Lower leg skin (tissue), 4 donors: Measurements from ENCODE around the gene RORC. TPM values are rescaled to one million over a fixed set of nuclear protein-coding genes. Genes with fewer than 3 reads are reported as not detected.

Experiments used
- DNase-seq, 2 donors: peaks; one replicate each; pipeline ENCODE4 v3.0.0-alpha.2; 2019; ENCODE audit warnings: low spot score in 2 of 2
- H3K4me3 ChIP-seq: fragments of 200-600 bp; sonication (generic); 2 replicates; pipeline ENCODE4 v1.5.1; 2017; ENCODE audit warnings: mild to moderate bottlenecking, low read depth; ENCODE audit not compliant: poor library complexity, severe bottlenecking
- CTCF ChIP-seq, 3 donors: fragments of 450-650 bp; IDR thresholded peaks; one replicate each; pipeline ENCODE4 v1.5.1; 2016; ENCODE audit warnings: antibody characterized with exemption in 3 of 3, mild to moderate bottlenecking in 3 of 3, moderate library complexity in 2 of 3
- POLR2A ChIP-seq, 2 donors: fragments of 450-650 bp; IDR thresholded peaks; one replicate each; pipeline ENCODE4 v1.6.1; 2016 to 2017; ENCODE audit warnings: antibody characterized with exemption in 2 of 2, mild to moderate bottlenecking in 1 of 2, moderate library complexity in 1 of 2
- WGBS, 2 donors: methylation state at CpG; one replicate each; pipeline ENCODE4 v1.1.5; 2018; 5-methylcytosine and 5-hydroxymethylcytosine counted together
- intact Hi-C: fragments of 100-400 bp; cut with DNase I; formaldehyde crosslinking; loops from one replicate; pipeline ENCODE4 v1.15.0; 2023; ENCODE audit warnings: low total_unique reads
- total RNA-seq, 4 donors: library from RNA; depleted of rRNA; stranded (reverse); fragments of >200 nt; gene quantifications; one replicate each; pipeline ENCODE4 v1.1.0, GENCODE V29; 2016

Gene RORC
- total RNA-seq, 4 donors from 2014 or later: 33.6 to 83.2 (median 58.2) TPM

GRCh38 chr1:151779852-151780251 lies 51.8 kb downstream of the RORC start:
- intact Hi-C loops: no loop called here
- H3K4me3 ChIP-seq: no peak overlapping the region
- 88 to 90% methylated on average over 4 of the region's 4 CpGs for WGBS, 2 donors
- TF ChIP-seq POLR2A (IDR thresholded peaks at IDR 0.05) (no peak), CTCF (IDR thresholded peaks at IDR 0.05) (no peak)
- no peak for DNase-seq

DNA sequence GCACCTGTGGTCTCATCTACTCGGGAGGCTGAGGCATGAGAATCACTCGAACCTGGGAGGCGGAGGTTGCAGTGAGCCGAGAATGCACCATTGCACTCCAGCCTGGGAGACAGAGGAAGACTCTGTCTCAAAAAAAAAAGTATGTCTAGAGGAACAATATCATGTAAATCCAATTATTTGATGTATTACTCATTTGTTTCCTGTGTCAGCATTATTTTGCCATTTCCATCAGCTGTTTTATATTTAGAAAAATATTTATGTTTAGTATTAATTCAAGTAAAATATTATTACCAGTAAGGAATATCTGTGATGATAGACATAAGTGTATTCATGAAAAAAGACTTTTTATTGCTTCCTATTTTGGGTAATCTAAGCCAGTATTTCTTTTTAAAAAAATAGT lies 54.3 kb downstream of the RORC start:
- no peak for TF ChIP-seq POLR2A (IDR thresholded peaks at IDR 0.05)
- TF ChIP-seq CTCF (IDR thresholded peaks at IDR 0.05): no peak
- 88 to 97% methylated on average over 4 of the region's 4 CpGs for WGBS, 2 donors
- intact Hi-C loops: no loop called here
- no peak for DNase-seq
- no peak overlapping the region for H3K4me3 ChIP-seq

DNA sequence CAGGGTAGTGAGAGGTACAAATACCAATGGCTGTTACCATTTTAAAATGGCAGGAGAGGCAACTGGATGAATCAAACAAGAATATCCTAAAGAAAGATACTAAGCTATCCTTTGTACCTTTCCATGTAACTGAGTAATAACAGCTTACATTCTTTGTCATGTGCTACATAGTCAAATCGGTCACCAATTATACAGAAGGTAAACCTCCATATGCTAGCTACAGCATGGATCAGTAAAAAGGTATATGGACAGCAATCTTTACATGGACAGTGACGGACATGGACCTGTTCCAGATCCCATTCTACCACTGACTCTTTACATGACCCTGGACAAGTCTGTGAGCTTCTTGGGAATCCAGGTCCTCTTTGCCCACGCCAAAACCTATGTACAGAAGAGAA lies 54.9 kb downstream of the RORC start:
- 95% methylated on average over 3 of the region's 3 CpGs for WGBS, 2 donors
- TF ChIP-seq CTCF (IDR thresholded peaks at IDR 0.05): no peak
- TF ChIP-seq POLR2A (IDR thresholded peaks at IDR 0.05): no peak
- H3K4me3 ChIP-seq: no peak overlapping the region
- intact Hi-C loops: no loop called here
- DNase-seq: no peak

- no peak overlapping the region for H3K4me3 ChIP-seq
- intact Hi-C loops: no loop called here
- DNase-seq: no peak
- no peak for TF ChIP-seq POLR2A (IDR thresholded peaks at IDR 0.05)
- no peak for TF ChIP-seq CTCF (IDR thresholded peaks at IDR 0.05)
- WGBS, 2 donors: 93 to 95% methylated on average over 7 of the region's 7 CpGs
These were observed 55.5 kb downstream of the RORC start for GRCh38 chr1:151775894-151776664.

DNA sequence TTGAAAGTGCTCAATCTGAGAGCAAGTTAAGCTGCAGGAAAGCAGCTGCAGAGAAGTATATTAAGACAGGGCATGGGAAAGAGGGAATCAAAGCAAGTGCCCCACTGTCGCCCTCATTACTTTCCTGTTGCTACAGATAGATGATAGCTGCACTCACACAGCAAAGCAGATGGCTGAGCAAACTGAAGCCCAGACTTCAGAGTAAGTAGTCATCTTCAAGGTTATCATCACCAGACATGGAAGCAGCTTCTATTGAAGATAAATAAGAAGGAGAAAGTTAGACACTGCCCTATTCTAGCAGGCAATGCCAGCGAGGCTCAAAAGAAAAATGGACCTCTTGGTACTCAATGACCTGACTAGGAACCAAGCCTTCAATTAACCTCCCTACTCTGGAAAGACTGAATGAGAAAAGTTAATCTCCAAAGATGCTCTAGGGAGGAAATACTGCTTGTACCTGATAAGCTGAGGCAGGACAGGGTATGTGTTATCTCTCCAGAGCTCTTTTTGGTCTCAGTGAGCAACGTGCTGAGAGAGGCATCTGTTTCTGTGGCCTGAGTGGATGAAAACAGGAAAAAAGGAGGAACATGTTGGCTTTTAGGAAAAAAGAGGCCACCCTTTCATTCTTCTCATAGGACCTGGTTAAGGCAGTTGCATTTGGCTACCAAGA lies 57.2 kb downstream of the RORC start:
- no peak for DNase-seq
- TF ChIP-seq POLR2A (IDR thresholded peaks at IDR 0.05) (no peak), CTCF (IDR thresholded peaks at IDR 0.05) (no peak)
- intact Hi-C loops: no loop called here
- WGBS, 2 donors: 80 to 81% methylated on average over 3 of the region's 3 CpGs
- no peak overlapping the region for H3K4me3 ChIP-seq
